ENCODE measurements around the gene CLOCK. TPM values are rescaled to one million over a fixed set of nuclear protein-coding genes. Genes with fewer than 3 reads are reported as not detected.

CLOCK gene
- total and polyA plus RNA-seq, 2 of the 8 experiments (the other 6 are each of a cell fraction or from before 2014, with no cell fraction given) = 7.7 to 24.2 TPM

DNA sequence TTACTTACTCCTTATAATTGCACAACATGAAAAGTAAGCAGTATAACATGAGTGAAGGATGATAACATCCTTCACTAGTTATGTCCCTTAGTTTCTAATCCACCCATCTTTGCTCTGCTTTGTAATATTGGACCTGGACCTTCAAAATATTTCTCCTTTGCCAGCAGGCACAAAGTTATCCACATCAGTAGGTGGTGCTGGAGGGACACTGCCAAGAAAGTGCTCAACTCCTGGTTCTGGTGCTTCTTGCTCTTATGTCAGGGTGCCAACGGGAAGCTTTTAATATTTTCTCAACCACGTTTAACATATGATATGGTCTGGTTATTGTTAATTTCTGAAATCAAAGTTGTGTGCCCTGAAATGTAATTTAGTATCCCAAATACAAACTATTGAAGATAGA lies 101.9 kb downstream of the CLOCK start:
- no peak for TF ChIP-seq TBP (IDR thresholded peaks at IDR 0.05; ENCODE audit: low read depth, low read length)
- TF ChIP-seq BRCA1 (IDR thresholded peaks at IDR 0.05; ENCODE audit: low read depth, low read length) = no peak
- peak; percentile 50 to 67; a peak in 3 of 4 replicates for TF ChIP-seq RAD21 (IDR thresholded peaks at IDR 0.05 in 1 of 2, conservative IDR thresholded peaks at IDR 0.05 in 1 of 2; ENCODE audit: low read depth in 2 of 2, low read length in 2 of 2)
- TF ChIP-seq GTF2F1 (IDR thresholded peaks at IDR 0.05; ENCODE audit: borderline replicate concordance, low read depth, low read length) = no peak
- TF ChIP-seq, protein P1, sequence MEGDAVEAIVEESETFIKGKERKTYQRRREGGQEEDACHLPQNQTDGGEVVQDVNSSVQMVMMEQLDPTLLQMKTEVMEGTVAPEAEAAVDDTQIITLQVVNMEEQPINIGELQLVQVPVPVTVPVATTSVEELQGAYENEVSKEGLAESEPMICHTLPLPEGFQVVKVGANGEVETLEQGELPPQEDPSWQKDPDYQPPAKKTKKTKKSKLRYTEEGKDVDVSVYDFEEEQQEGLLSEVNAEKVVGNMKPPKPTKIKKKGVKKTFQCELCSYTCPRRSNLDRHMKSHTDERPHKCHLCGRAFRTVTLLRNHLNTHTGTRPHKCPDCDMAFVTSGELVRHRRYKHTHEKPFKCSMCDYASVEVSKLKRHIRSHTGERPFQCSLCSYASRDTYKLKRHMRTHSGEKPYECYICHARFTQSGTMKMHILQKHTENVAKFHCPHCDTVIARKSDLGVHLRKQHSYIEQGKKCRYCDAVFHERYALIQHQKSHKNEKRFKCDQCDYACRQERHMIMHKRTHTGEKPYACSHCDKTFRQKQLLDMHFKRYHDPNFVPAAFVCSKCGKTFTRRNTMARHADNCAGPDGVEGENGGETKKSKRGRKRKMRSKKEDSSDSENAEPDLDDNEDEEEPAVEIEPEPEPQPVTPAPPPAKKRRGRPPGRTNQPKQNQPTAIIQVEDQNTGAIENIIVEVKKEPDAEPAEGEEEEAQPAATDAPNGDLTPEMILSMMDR (IDR thresholded peaks at IDR 0.05; ENCODE audit: control extremely low read depth in 1 of 3, insufficient read depth in 1 of 3, low read depth in 1 of 3, low read length in 3 of 3) = peak; percentile 14 to 44 (median 40); a peak in 3 of 4 replicates
- TF ChIP-seq RXRA (IDR thresholded peaks at IDR 0.05; ENCODE audit: insufficient read depth, low read depth, low read length) = no peak
- FAIRE-seq = peak; percentile 63

More for the DNA sequence above, 101.9 kb downstream of the CLOCK start:
- Histone ChIP-seq H2AK5ac (ENCODE audit: low read depth, low read length) (no peak overlapping the region), H2AFZ (ENCODE audit: low read length) (no peak overlapping the region), H3K56ac (replicated peaks; ENCODE audit: insufficient read length, low read depth, low read length) (no peak overlapping the region), H3K27ac (ENCODE audit: low read depth, low read length) (no peak overlapping the region), H2BK5ac (ENCODE audit: low read depth, low read length) (no peak overlapping the region), H3K4me1 (replicated peaks in 1 of 4; ENCODE audit: control insufficient read depth in 3 of 4, insufficient read depth in 4 of 4, low read length in 3 of 4) (no peaks in the 10 kb centered on the region), H3K23ac (ENCODE audit: insufficient read length) (no peak overlapping the region), H4K8ac (ENCODE audit: extremely low read depth, insufficient read depth, low read length) (no peak overlapping the region), H3K4me2 (ENCODE audit: insufficient read depth in 1 of 2, low read depth in 2 of 2, low read length in 2 of 2) (no peak overlapping the region), H3K4me3 (ENCODE audit: extremely low read depth in 1 of 4, insufficient read depth in 2 of 4, low read depth in 3 of 4, low read length in 4 of 4) (no peak overlapping the region), H3K4ac (replicated peaks; ENCODE audit: insufficient read length, low read depth, low read length) (no peak overlapping the region), H2BK20ac (ENCODE audit: low read length) (no peak overlapping the region), H4K20me1 (replicated peaks in 1 of 2; ENCODE audit: control insufficient read depth in 1 of 2, insufficient read depth in 2 of 2, low read length in 2 of 2) (no peaks in the 10 kb centered on the region), H3K18ac (ENCODE audit: extremely low read depth, low read length) (no peak overlapping the region), H2BK12ac (ENCODE audit: low read depth, low read length) (no peak overlapping the region), H3K27me3 (replicated peaks in 1 of 4; ENCODE audit: control insufficient read depth in 3 of 4, extremely low read depth in 1 of 4, insufficient read depth in 3 of 4, low read length in 3 of 4) (no peaks in the 10 kb centered on the region), H4K91ac (replicated peaks; ENCODE audit: insufficient read length, low read length) (no peak overlapping the region), H3K79me1 (ENCODE audit: low read depth, low read length) (no peaks in the 10 kb centered on the region), H3K36me3 (ENCODE audit: control insufficient read depth in 2 of 4, insufficient read depth in 4 of 4, low read length in 3 of 4) (peaks cover 6 to 46% (median 24%) of the 10 kb centered on the region in 4 experiments; a peak in 7 of 8 replicates), H4K5ac (ENCODE audit: insufficient read length, low read depth, low read length) (no peak overlapping the region), H3K9me3 (ENCODE audit: insufficient read depth in 2 of 2, low read depth in 1 of 2, low read length in 1 of 2) (no peaks in the 10 kb centered on the region), H3K9ac (replicated peaks in 1 of 4; ENCODE audit: extremely low read depth in 1 of 4, low read depth in 3 of 4, low read length in 3 of 4) (no peak overlapping the region), H2BK15ac (ENCODE audit: low read length) (no peak overlapping the region), H2BK120ac (replicated peaks; ENCODE audit: low read depth, low read length) (no peak overlapping the region), H3K79me2 (ENCODE audit: control insufficient read depth in 1 of 2, insufficient read depth in 2 of 2, low read length in 2 of 2) (no peaks in the 10 kb centered on the region), H3K23me2 (ENCODE audit: low read depth, low read length) (no peaks in the 10 kb centered on the region), H3K14ac (ENCODE audit: insufficient read length) (no peak overlapping the region)
- DNase-seq (ENCODE audit: low read depth in 1 of 2, low spot score in 2 of 2) = no peak
- CTCF ChIA-PET (ENCODE audit: partially characterized antibody) = interaction anchor here (0.6 to 2.1 kb wide), 14 partner anchors 9 to 473 kb away, joined by 3 to 10 read pairs (median 3); no protein-coding TSS in a partner anchor
- POLR2A ChIA-PET (ENCODE audit: partially characterized antibody) = no interaction called here
- WGBS, 2 experiments (ENCODE audit: extremely low coverage in 1 of 2, insufficient coverage in 1 of 2, insufficient read length in 1 of 2, insufficient replicate concordance in 2 of 2, low coverage in 1 of 2, low lambda C conversion rate in 2 of 2, missing lambda C conversion rate in 1 of 2) = 95% methylated on average over 2 of the region's 2 CpGs; no CpG with 5 or more reads in 1 of the 2 experiments

All from H1 (cell line).